BLaER1 (cell line): Measurements from ENCODE around the gene DEFB129.

Experiments
- H3K27ac ChIP-seq: shearing (Covaris generic); formaldehyde crosslinking; 2 replicates; pipeline ENCODE4 v1.8.1; 2022
- H3K27me3 ChIP-seq: shearing (Covaris generic); formaldehyde crosslinking; 2 replicates; pipeline ENCODE4 v1.8.1; 2022
- H3K36me3 ChIP-seq: shearing (Covaris generic); formaldehyde crosslinking; 2 replicates; pipeline ENCODE4 v1.8.1; 2022
- H3K4me1 ChIP-seq: shearing (Covaris generic); formaldehyde crosslinking; 2 replicates; pipeline ENCODE4 v1.8.1; 2022
- H3K4me2 ChIP-seq: shearing (Covaris generic); formaldehyde crosslinking; 2 replicates; pipeline ENCODE4 v1.8.1; 2022
- H3K4me3 ChIP-seq: shearing (Covaris generic); formaldehyde crosslinking; 2 replicates; pipeline ENCODE4 v1.8.1; 2022
- H3K9ac ChIP-seq: shearing (Covaris generic); formaldehyde crosslinking; 2 replicates; pipeline ENCODE4 v1.8.1; 2022
- H3K9me3 ChIP-seq: shearing (Covaris generic); formaldehyde crosslinking; 2 replicates; pipeline ENCODE4 v1.8.1; 2022
- H4K20me1 ChIP-seq: shearing (Covaris generic); formaldehyde crosslinking; 2 replicates; pipeline ENCODE4 v1.8.1; 2022
- Cebpa-rat ChIP-seq: shearing (Covaris generic); IDR thresholded peaks from 2 replicates; pipeline ENCODE4 v1.8.1; 2022

Gene DEFB129

DNA sequence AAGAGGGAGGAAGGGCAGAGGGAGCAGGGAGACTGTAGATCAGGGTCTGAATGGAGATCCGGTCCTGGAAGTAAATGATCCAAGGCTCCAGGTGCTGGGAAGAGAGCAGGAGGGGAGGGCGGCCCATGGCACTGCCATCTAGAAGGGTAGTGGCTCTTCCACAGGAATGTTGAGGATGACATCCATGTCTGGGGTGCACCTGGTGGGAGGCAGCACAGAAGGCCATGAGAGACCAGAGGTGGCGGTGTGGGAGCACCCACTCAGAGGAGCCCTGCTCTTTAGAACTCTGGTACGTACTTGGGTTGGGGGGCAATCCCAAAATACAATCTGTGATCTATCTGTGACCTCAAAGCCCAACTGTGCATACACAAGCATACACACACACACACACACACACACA lies 44.0 kb downstream of the DEFB129 start:
- no peaks in the 10 kb centered on the region for H3K27me3 ChIP-seq
- no peak overlapping the region for H3K9ac ChIP-seq
- no peaks in the 10 kb centered on the region for H3K9me3 ChIP-seq
- no peak overlapping the region for H3K4me2 ChIP-seq
- H3K4me1 ChIP-seq: peaks cover 30% of the 10 kb centered on the region
- H3K36me3 ChIP-seq: peaks cover 40% of the 10 kb centered on the region
- H3K4me3 ChIP-seq: no peak overlapping the region
- no peak overlapping the region for H3K27ac ChIP-seq
- TF ChIP-seq Cebpa-rat: no peak
- no peaks in the 10 kb centered on the region for H4K20me1 ChIP-seq

DNA sequence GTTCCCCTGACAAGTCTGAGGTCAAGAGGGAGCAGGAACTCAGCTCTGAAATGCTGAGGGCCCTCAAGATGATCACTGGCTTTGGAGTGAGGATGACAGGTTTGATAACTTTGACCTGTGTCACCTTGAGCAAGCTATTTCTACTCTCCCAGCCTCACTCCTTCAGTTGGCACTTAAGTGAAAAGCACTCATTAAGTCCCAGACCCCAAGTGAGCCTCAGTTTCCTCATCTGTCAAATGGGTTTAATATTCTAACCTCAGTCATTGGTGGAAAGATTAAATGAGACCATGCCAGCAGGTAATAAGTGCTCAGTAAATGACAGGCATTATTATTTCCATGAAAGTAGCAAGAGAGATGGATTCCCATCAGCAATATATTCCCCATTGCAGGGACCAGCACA lies 44.5 kb downstream of the DEFB129 start:
- TF ChIP-seq Cebpa-rat: no peak
- no peak overlapping the region for H3K4me2 ChIP-seq

DNA sequence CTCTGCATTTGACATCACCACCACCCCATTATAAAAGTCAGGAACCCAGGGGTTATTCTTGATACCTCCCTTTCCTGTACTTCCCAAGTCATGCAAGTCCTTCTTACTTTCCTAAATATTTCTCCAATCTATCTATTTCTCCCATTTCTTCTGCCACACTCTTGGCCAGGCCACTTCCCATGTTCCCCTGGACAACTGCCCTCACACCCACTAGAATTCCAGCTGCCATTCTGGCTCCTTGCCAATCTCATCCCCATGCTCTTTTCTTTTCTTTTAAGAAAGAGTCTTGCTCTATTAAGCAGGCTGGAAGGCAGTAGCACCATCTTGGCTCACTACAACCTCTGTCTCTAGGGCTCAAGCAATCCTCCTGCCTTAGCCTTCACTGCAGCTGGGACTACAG lies 45.7 kb downstream of the DEFB129 start:
- Histone ChIP-seq H3K9me3 (no peaks in the 10 kb centered on the region), H3K4me1 (peaks cover 26% of the 10 kb centered on the region), H3K27ac (no peak overlapping the region), H3K9ac (no peak overlapping the region), H3K4me3 (no peak overlapping the region), H4K20me1 (no peaks in the 10 kb centered on the region), H3K27me3 (no peaks in the 10 kb centered on the region), H3K4me2 (no peak overlapping the region), H3K36me3 (peaks cover 57% of the 10 kb centered on the region)
- TF ChIP-seq Cebpa-rat: no peak

More for the DNA sequence above, 44.5 kb downstream of the DEFB129 start:
- Histone ChIP-seq H3K4me3 (no peak overlapping the region), H4K20me1 (no peaks in the 10 kb centered on the region), H3K4me1 (peaks cover 29% of the 10 kb centered on the region), H3K36me3 (peaks cover 45% of the 10 kb centered on the region), H3K27me3 (no peaks in the 10 kb centered on the region), H3K27ac (no peak overlapping the region), H3K9me3 (no peaks in the 10 kb centered on the region), H3K9ac (no peak overlapping the region)

DNA sequence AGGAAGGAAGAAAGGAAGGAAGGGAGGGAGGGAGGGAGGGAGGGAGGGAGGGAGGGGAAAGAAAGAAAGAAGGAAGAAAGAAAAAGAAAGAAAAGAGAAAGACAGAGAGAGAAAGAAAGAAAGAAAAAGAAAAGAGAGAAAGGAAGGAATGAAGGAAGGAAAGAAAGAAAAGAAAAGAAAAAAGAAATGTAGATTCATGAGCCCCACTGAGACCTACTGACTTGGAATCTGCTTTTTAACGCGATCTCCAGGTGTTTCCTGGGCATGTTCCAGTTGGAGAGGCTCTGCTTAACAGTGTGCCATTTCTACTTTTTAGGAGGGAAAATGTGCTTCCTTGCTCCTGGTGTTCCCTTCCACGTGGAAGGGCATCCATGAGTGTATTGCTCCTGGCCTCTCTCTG lies 46.8 kb downstream of the DEFB129 start:
- Histone ChIP-seq H3K36me3 (peaks cover 66% of the 10 kb centered on the region), H3K4me2 (peak overlapping the region; percentile 44), H4K20me1 (no peaks in the 10 kb centered on the region), H3K4me1 (peaks cover 26% of the 10 kb centered on the region), H3K9me3 (no peaks in the 10 kb centered on the region), H3K27ac (0 out of 2 replicates have a peak overlapping the region, but pooled peaks have one; percentile 46), H3K27me3 (no peaks in the 10 kb centered on the region), H3K4me3 (no peak overlapping the region), H3K9ac (no peak overlapping the region)
- no peak for TF ChIP-seq Cebpa-rat

DNA sequence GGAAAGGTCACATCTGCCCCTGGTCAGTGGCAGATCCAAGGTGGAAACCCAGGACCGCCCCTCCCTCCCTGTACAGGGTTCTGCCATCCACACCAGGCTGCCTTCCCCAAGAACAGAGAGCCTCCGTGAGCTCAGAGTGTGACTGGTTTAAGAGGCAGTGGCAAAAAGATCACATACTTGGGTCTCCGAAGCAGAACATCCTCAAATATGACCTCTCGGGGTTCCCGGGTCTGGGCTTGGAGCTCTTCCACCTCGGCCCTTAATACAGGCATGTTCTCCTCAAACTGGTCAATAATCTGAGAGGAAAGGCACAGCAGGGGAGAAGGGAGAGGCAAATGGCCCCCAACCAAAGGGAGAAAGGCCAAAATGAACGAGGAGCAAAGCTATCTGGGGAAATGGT lies 48.7 kb downstream of the DEFB129 start:
- H3K9ac ChIP-seq: no peak overlapping the region
- H3K36me3 ChIP-seq: peaks cover 84% of the 10 kb centered on the region
- H3K9me3 ChIP-seq: 0 out of 2 replicates have a peak, but pooled peaks cover 3% of the 10 kb centered on the region
- no peak overlapping the region for H3K27ac ChIP-seq
- peaks cover 20% of the 10 kb centered on the region for H3K4me1 ChIP-seq
- TF ChIP-seq Cebpa-rat: no peak
- no peak overlapping the region for H3K4me2 ChIP-seq
- no peaks in the 10 kb centered on the region for H4K20me1 ChIP-seq
- H3K4me3 ChIP-seq: no peak overlapping the region
- no peaks in the 10 kb centered on the region for H3K27me3 ChIP-seq

DNA sequence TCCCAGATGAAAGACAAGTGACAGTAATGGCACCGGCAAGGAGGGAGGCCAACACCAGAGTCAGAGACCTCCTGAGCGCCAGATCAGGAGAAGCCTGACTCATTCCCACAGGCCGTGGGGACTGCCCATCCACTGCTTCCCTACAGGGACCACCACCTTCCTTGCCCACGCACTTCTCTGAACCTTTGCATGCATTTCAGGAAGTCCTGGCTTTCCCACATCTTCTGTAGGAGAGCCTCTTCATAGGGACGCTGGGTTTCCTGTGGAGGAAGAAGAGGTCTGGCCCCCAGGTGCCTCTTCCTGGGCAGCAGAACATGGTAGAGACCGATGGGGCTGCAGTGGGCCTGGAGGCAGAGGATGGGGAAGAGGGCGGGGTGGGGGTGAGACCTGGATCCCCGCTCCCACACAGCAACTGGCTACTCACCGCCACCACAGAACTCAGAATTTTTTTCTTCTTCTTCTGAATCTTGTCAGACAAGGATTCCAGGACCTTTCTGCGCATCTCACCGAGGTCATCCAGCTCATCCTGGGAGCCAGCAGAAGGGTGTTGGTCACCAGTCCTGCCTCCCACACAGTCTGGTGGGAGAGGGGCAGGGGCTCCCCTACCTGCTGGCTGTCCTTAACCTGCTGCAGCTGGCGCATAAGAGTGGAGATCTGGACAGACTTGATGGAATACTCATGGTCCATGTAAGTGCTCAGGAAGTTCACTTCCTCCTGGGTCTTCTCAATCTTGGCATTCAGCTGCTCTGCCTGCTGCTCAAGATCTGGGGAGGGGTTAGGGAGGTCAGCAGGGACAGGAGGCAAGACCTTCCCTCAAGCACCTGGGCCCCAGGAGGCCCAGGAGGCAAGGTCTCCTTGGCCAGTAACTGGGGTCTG lies 49.8 kb downstream of the DEFB129 start:
- Histone ChIP-seq H3K27me3 (no peaks in the 10 kb centered on the region), H4K20me1 (no peaks in the 10 kb centered on the region), H3K4me1 (peaks cover 14% of the 10 kb centered on the region), H3K4me2 (no peak overlapping the region), H3K27ac (no peak overlapping the region), H3K9ac (no peak overlapping the region), H3K36me3 (peaks cover 90% of the 10 kb centered on the region), H3K9me3 (0 out of 2 replicates have a peak, but pooled peaks cover 3% of the 10 kb centered on the region), H3K4me3 (no peak overlapping the region)
- TF ChIP-seq Cebpa-rat: no peak

DNA sequence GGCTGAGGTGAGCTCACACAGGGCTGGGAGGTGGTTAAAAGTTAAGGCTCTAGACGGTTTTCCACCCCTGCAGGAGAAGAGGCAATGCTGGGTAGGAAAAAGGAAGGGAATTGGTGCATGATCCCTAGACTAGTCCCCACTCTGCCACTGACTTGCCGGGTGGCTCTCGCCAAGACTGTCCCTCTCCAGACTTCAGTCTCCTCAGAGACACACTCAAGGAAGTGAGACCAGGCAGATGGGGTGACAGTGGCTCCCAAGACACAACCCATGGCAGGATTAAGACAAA lies 50.4 kb downstream of the DEFB129 start:
- Histone ChIP-seq H3K36me3 (peaks cover 92% of the 10 kb centered on the region), H3K4me2 (no peak overlapping the region), H3K27ac (no peak overlapping the region), H3K9me3 (0 out of 2 replicates have a peak, but pooled peaks cover 3% of the 10 kb centered on the region), H3K4me3 (no peak overlapping the region), H4K20me1 (no peaks in the 10 kb centered on the region), H3K9ac (no peak overlapping the region), H3K4me1 (peaks cover 14% of the 10 kb centered on the region), H3K27me3 (no peaks in the 10 kb centered on the region)
- no peak for TF ChIP-seq Cebpa-rat

DNA sequence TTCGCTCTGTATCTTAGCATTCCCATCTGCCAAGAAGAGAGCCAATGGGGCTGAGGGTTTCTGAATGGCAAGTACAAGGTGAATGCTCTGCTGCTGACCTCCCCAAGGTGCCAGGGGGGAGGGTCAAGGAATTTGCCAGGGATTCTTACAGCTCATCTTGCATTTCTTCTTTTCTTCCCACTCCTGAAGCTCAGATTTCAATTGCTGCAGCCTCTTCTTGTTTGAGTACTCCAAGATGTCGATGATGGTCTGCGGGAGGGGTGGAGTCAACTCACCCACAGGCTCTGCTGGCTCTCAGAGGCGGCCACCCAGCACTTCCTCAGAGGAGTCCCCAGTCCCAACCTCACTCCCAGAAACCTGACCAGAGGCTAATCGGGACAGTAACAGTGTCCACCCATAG lies 51.1 kb downstream of the DEFB129 start:
- Histone ChIP-seq H3K4me3 (no peak overlapping the region), H3K4me2 (no peak overlapping the region)
- no peak for TF ChIP-seq Cebpa-rat

DNA sequence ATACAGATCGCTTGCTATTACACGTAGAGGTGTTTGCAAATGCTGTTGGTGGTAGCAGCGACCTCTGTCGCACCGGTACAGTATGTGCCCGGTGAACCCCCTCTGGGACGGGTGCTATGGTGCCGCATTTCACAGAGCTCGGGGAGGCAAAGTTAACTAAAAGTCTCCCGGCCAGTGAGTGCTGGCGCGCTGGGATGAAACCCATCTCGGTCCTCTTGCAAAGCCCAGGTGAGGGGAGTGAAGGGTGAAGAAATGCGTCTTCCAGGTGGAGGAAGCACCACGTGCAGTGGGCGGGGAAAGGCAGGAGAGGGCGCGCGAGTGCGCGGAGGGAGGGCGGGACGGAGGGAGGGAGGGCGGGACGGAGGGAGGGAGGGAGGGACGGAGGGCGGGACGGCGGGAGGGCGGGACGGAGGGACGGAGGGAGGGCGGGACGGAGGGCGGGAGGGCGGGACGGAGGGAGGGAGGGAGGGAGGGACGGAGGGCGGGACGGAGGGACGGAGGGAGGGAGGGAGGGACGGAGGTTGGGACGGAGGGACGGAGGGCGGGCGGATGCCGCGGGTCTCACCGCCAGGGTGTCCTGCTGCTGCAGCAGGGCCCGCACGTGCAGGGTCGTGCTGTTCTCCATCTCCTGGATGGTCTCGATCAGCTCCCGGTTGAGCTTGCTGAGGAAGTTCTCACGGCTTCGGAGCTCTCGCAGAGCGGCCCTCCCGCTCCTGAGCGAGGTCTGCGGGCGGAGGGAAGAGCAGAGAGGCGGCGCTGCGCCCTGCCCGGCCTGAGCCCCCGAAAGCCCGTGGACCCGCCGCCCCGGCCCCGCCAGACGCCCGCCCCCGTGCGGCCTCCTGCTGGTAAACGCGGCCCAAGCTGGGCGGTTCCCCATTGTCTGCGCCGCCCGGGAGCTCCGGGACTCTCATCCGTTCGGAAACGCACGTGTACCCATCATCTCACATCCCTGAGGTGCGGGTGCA lies 51.8 kb downstream of the DEFB129 start:
- no peak overlapping the region for H3K27ac ChIP-seq
- H3K27me3 ChIP-seq: no peaks in the 10 kb centered on the region
- H3K36me3 ChIP-seq: peaks cover 93% of the 10 kb centered on the region
- no peak overlapping the region for H3K9ac ChIP-seq
- no peak for TF ChIP-seq Cebpa-rat
- no peaks in the 10 kb centered on the region for H4K20me1 ChIP-seq
- 0 out of 2 replicates have a peak, but pooled peaks cover 3% of the 10 kb centered on the region for H3K9me3 ChIP-seq
- H3K4me3 ChIP-seq: no peak overlapping the region
- peaks cover 5% of the 10 kb centered on the region for H3K4me1 ChIP-seq
- H3K4me2 ChIP-seq: no peak overlapping the region

More for the DNA sequence above, 51.1 kb downstream of the DEFB129 start:
- no peak overlapping the region for H3K27ac ChIP-seq
- 0 out of 2 replicates have a peak, but pooled peaks cover 3% of the 10 kb centered on the region for H3K9me3 ChIP-seq
- peaks cover 10% of the 10 kb centered on the region for H3K4me1 ChIP-seq
- no peaks in the 10 kb centered on the region for H4K20me1 ChIP-seq
- H3K27me3 ChIP-seq: no peaks in the 10 kb centered on the region
- H3K9ac ChIP-seq: no peak overlapping the region
- peaks cover 90% of the 10 kb centered on the region for H3K36me3 ChIP-seq
